HG03045 (cell line): ENCODE results near the gene FAM120B.
"Not testable (repeated sequence)": the region's sequence is repeated elsewhere in the genome, so short reads cannot be mapped to it uniquely, and the experiment has no call there.

Source experiments
- ATAC-seq: cut with Tn5 transposase; IDR thresholded peaks from one replicate; pipeline ENCODE4 v1.9.1; 2021; ENCODE audit warnings: mild to moderate bottlenecking, moderate library complexity; ENCODE audit not compliant: unreplicated experiment

The FAM120B gene

DNA sequence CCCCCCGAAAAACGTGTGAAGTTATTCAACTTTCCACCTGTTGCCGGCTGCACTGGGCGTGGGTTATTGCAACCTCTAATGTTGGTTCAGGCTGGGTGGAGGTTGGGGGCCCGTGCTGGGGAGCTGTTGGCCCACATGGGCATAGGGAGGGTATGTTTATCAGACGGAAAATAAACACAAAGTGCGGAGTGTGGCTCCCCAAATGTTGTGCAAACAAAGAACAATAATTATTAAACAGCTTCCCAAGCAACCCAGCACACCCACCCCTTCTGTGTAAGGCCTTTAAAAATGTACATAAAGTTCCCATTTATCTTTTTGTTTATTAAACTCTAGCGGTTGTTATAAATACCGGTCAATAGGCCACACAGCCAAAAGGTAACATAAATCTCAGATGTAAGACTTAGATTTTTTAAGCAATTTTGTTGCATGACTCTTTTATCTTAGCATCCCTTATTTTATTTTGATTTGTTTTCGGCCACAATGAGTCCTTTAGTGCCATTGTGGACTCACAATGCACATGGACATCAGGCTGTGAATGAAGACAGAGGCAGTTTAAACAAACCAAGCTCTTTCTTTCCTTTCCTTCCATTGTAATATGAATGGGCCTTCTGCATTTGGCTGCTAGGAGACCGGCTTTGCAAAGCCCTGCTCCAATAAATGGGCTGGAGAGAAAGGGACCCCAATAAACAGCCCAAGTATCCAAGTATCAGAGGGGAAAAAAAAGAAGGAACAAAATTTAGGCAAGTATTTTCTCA is 8.8 kb upstream of the FAM120B start:
- no peak for ATAC-seq

DNA sequence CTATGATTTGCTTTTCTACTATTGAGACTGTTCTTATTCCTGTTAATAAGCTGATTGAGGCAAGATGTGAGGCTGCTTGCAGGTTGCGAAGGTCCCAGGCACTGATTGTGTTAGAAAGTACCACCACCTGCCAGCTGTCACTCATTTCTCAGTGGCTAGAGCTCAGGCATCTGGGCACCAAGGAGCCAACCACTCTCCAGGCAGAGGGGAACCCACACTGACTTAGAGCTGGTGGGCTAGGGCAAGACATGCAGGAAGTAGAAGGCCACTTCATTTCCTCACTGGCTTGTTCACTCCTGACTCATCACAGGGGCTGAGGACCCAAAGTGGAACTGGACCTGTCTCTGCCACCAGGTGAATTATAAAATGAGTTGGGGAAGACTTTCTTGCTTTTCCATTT is 7.9 kb upstream of the FAM120B start:
- no peak for ATAC-seq

DNA sequence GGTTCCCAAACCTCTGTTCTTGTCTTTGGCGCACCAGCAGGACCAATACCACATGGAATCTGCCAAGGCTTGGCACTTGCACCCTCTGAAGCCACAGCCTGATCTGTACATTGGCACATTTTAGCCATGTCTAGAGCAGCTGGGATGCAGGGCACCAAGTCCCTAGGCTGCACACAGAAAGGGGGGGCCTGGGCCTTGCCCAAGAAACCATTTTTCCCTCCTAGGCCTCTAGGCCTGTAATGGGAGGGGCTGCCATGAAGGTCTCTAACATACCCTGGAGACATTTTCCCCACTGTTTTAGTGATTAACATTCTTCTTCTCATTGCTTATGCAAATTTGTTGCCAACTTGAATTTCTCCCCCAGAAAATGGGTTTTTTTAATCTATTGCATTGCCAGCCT is 5.4 kb upstream of the FAM120B start:
- ATAC-seq = no peak

GRCh38 chr6:170305805-170306323 is 694 bp upstream of the FAM120B start:
- ATAC-seq = no peak

GRCh38 chr6:170307080-170307545 is 555 bp downstream of the FAM120B start:
- no peak for ATAC-seq

DNA sequence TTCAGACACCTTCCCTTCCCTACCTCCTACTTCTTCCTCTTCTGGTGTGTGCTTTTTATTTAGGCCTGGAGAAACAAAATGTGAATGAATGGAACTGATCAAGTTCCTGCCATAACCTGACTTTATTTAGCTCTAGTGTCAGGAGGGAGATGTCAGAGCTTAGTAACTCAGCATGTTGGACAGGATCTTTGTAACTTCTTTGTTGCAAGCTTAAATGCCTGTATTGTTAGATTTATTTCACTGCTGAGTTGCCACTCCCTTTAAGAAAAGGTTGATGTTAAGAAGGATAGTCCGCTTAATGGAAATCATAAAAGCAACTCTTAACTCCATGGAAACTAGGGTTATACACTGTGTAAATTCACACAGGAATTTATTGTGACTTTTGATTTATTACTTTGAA is 2.2 kb downstream of the FAM120B start:
- no peak for ATAC-seq

- ATAC-seq = no peak
These were observed 5.1 kb downstream of the FAM120B start for GRCh38 chr6:170311696-170312095.

GRCh38 chr6:170312876-170313275 is 6.3 kb downstream of the FAM120B start:
- ATAC-seq = no peak

DNA sequence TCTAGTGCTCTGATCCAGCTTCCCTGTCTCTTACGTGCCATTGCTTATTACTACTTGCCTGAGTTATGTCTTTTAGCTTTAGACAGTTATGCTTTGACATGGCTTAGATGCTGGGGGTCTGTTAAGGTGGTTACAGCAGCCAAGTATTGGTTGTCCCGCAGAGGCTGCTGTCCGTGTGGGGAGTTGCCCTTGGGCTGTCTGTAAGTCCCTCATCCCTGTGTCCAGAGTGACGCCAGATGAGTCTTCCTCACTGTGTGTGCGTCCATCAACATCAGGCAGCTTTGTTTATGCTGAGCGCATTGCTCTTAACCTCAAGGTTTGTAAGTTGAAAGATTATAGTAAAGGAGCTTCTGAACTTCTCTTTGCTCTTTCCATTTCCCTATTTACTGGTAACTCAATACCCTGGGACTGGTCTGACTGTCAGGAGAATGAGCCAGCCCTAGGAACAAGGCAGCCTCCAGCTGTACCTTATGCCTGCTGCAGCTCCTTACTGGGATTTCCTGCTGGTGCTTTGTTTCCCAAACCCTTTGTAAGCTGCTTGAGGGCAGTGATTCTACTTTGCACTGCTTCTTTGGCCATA is 7.2 kb downstream of the FAM120B start:
- ATAC-seq = no peak

- no peak for ATAC-seq
These were observed 8.4 kb downstream of the FAM120B start for GRCh38 chr6:170314983-170315382.

GRCh38 chr6:170316071-170316470 is 9.5 kb downstream of the FAM120B start:
- no peak for ATAC-seq

DNA sequence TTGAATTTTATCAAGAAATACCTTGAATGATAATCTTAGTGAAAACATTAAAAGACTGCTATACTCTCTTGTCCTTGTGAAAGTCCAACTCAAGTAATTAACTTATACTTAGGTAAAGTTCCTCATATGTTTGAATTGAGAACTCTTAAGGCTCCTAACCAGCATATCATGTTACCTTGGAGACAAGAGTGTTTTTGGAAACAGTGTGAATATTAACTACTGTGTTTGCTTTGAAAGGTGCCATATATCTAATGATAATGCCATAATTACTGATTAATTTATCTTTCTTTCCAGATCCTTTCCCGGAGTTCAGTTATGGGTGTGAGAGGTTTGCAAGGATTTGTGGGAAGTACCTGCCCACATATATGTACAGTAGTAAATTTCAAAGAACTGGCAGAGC is 10.5 kb downstream of the FAM120B start:
- no peak for ATAC-seq

GRCh38 chr6:170317718-170318117 is 11.2 kb downstream of the FAM120B start:
- no peak for ATAC-seq

GRCh38 chr6:170329321-170329720 is 22.8 kb downstream of the FAM120B start:
- no peak for ATAC-seq

GRCh38 chr6:170335199-170335598 is 28.6 kb downstream of the FAM120B start:
- ATAC-seq = not testable (repeated sequence)

DNA sequence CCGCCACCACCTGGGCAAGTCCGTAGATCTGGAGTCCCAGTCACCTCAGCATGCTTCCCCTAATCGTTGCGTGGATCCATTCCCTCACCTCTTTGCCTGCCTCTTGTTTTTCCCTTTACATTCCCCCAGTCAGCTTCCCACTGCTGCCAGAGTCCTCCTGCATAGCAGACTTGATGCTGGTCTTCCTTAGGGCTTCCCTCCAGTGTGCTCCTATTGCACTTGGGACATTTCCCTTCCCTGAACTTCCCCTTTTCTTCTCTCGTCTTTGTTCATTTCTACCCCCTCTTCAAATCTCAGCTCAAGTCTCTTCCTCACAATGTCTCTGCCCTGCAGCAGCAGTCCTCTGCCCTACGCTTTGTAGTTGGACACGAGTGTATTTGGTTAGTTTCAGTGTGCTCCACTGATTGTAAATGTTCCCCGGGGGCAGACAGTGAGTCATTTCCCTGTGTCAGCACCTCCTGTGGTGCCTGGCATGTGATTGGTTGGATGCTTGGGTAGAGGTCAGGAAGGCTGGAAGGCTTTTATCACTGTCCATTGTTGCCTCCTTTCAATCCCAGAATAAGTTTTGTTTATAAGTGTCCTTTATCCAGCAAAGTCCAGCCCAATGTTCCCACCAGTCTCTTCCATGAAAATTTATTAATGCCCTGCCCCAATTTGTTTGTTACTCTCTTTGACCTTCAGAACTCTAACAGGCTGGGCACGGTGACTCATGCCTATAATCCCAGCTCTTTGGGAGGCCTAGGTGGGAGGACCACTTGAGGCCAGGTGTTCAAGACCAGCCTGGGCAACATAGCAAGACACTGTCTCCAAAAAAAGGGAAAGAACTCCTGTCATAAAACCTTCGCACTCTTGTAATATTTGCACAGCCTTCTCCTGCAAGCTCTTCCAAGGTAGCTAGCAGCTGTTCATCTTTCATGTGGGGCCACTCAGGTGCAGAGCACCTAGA is 38.3 kb downstream of the FAM120B start:
- ATAC-seq = no peak

DNA sequence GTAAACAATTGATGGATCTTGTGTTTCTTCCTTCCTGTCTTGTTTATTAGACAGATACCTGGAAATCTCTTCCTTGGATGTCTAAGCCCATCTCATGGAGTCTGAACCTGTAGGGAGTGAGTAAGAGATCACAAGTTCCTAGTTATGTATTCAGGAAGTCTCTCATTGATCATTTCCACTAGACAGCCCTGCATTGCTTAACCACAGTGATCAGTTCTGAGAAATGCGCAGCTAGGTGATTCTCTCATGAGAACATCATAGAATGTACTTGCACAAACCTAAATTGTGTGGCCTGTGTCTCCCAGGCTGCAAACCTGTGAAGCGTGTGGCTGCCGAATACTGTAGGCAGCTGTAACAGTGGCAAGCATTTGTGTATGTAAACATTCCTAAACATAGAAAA is 39.1 kb downstream of the FAM120B start:
- no peak for ATAC-seq

- ATAC-seq = no peak
These were observed 40.1 kb downstream of the FAM120B start for GRCh38 chr6:170346649-170347048.

DNA sequence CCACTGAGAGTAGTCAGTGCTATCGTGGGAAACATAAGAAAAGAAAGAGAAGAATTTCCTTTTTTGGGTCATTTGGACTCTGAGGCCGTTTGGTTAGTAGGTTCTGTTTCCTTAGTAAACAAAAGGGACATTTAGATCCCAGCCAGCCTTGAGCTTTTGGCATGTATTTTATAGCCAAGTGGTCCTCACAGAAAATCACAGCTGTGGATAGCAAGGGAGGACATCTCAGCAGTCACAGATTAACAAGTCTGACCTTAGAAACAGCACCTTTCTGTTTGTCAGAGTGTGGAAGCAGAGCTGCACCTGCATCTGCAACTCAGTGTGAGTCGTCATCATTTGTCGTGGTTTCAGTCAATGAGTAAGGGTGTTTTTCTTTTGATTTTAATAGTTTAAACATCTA is 40.5 kb downstream of the FAM120B start:
- ATAC-seq = peak; percentile 60

DNA sequence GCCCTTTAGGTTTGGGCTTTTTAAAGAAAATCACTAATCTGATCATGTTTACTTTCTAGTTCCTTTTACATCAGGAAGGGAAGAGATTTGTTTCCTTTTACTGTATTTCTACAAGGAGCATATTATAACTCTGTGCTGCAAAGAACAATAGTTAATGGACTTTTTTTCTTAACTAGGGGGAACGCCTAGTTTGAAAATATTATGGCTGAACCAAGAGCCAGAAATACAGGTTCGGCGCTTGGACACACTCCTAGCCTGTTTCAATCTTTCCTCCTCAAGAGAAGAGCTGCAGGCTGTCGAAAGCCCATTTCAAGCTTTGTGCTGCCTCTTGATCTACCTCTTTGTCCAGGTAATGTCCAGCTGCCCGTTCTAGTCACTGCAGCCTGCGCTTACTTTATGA is 41.4 kb downstream of the FAM120B start:
- no peak for ATAC-seq

DNA sequence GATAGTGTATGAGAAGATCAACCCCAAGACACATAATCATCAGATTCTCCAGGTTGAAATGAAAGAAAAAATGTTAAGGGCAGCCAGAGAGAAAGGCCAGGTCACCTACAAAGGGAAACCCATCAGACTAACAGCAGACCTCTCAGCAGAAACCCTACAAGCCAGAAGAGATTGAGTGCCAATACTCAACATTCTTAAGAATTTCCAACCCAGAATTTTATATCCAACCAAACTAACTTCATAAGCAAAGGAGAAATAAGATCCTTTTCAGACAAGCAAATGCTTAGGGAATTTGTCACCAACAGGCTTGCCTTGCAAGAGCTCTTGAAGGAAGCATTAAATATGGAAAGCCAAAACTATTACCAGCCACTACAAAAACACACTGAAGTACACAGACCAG is 44.9 kb downstream of the FAM120B start:
- ATAC-seq = not testable (repeated sequence)
